ENCODE measurements around the gene ZFAND4.
"Not testable (repeated sequence)": the region's sequence is repeated elsewhere in the genome, so short reads cannot be mapped to it uniquely, and the experiment has no call there.

Gene ZFAND4

GRCh38 chr10:45589009-45589408 lies 83.6 kb downstream of the ZFAND4 start:
- DNase-seq = no peak

GRCh38 chr10:45586028-45586824 lies 86.3 kb downstream of the ZFAND4 start:
- DNase-seq = no peak

- no peak for DNase-seq
Measured at GRCh38 chr10:45585131-45585530, 87.4 kb downstream of the ZFAND4 start.

GRCh38 chr10:45582386-45582781 lies 90.2 kb downstream of the ZFAND4 start:
- no peak for DNase-seq

- DNase-seq = no peak
Measured at GRCh38 chr10:45581582-45582385, 90.8 kb downstream of the ZFAND4 start.

- DNase-seq = no peak
Measured at GRCh38 chr10:45581216-45581549, 91.4 kb downstream of the ZFAND4 start.

- DNase-seq = no peak
Measured at GRCh38 chr10:45580371-45581215, 92.0 kb downstream of the ZFAND4 start.

- no peak for DNase-seq
Measured at GRCh38 chr10:45578384-45578971, 94.1 kb downstream of the ZFAND4 start.

- no peak for DNase-seq
Measured at GRCh38 chr10:45575966-45576597, 96.5 kb downstream of the ZFAND4 start.

- DNase-seq = not testable (repeated sequence)
Measured at GRCh38 chr10:45575032-45575761, 97.4 kb downstream of the ZFAND4 start.

GRCh38 chr10:45569471-45569870 lies 103.1 kb downstream of the ZFAND4 start:
- no peak for DNase-seq

GRCh38 chr10:45566415-45566814 lies 106.2 kb downstream of the ZFAND4 start:
- DNase-seq = no peak
